CD4-positive, CD25-positive, alpha-beta regulatory T cell (primary cell): ENCODE data around the gene ZAP70. TPM values are rescaled to one million over a fixed set of nuclear protein-coding genes. Genes with fewer than 3 reads are reported as not detected.

Experiments used
- ATAC-seq, 2 donors: fragments of 150-1000 bp; cut with Tn5 transposase; one replicate each; pipeline ENCODE4 v1.10.0; 2021; ENCODE audit warnings: low read depth in 2 of 2, moderate number of reproducible peaks in 2 of 2, moderate library complexity in 1 of 2
- DNase-seq, 3 donors: peaks; one replicate each; pipeline versions ENCODE4 v3.0.0 to v3.0.0-alpha.2; 2012 to 2022; ENCODE audit warnings: mixed read lengths in 1 of 3
- H3K27ac ChIP-seq: one replicate; pipeline ENCODE4 v1.7.0; 2013; ENCODE audit warnings: mild to moderate bottlenecking, low read length; ENCODE audit not compliant: insufficient read depth, poor library complexity, severe bottlenecking
- H3K27me3 ChIP-seq: one replicate; pipeline ENCODE4 v1.7.0; 2013; ENCODE audit warnings: low read length; ENCODE audit not compliant: control insufficient read depth, insufficient read depth
- H3K36me3 ChIP-seq: one replicate; pipeline ENCODE4 v1.7.0; 2013; ENCODE audit warnings: mild to moderate bottlenecking, low read length, moderate library complexity; ENCODE audit not compliant: control insufficient read depth, insufficient read depth
- H3K4me1 ChIP-seq: 2 replicates; pipeline ENCODE4 v1.7.0; 2013; ENCODE audit warnings: mild to moderate bottlenecking, low read length; ENCODE audit not compliant: insufficient read depth, control insufficient read depth, poor library complexity, severe bottlenecking
- H3K4me3 ChIP-seq: one replicate; pipeline ENCODE4 v1.7.0; 2013; ENCODE audit warnings: low read depth, mild to moderate bottlenecking, low read length, moderate library complexity
- H3K9me3 ChIP-seq, 2 experiments: 1 replicate in 1 of 2; 2 replicates in 1 of 2; pipeline ENCODE4 v1.7.0; 2013; ENCODE audit warnings: low read length in 2 of 2, mild to moderate bottlenecking in 1 of 2, moderate library complexity in 1 of 2; ENCODE audit not compliant: control insufficient read depth in 2 of 2
- H3K27ac Mint-ChIP-seq, 3 donors: one replicate each; pipeline ENCODE4 v1.8.0; 2020 to 2022; ENCODE audit warnings: mild to moderate bottlenecking in 3 of 3, mixed read lengths in 3 of 3, moderate library complexity in 2 of 3
- H3K27me3 Mint-ChIP-seq: one replicate; pipeline ENCODE4 v1.8.0; 2022; ENCODE audit warnings: mild to moderate bottlenecking, mixed read lengths
- H3K36me3 Mint-ChIP-seq: one replicate; pipeline ENCODE4 v1.8.0; 2020; ENCODE audit warnings: mixed read lengths
- H3K4me1 Mint-ChIP-seq, 4 donors: one replicate each; pipeline ENCODE4 v1.8.0; 2020 to 2022; ENCODE audit warnings: mixed read lengths in 4 of 4, mild to moderate bottlenecking in 1 of 4
- H3K4me3 Mint-ChIP-seq, 4 donors: one replicate each; pipeline ENCODE4 v1.8.0; 2020 to 2022; ENCODE audit warnings: mild to moderate bottlenecking in 4 of 4, mixed read lengths in 4 of 4, moderate library complexity in 3 of 4
- H3K9me3 Mint-ChIP-seq, 7 donors: one replicate each; pipeline ENCODE4 v1.8.0; 2020 to 2022; ENCODE audit warnings: mixed read lengths in 7 of 7, mild to moderate bottlenecking in 3 of 7, moderate library complexity in 2 of 7
- polyA plus RNA-seq, 4 donors: library from polyadenylated mRNA; unstranded; fragments of 300-500 nt; fragmentation: Illumina TruSeq; gene quantifications; one replicate each; pipeline ENCODE4 v1.2.3, GENCODE V29; 2021
- total RNA-seq: library from RNA; stranded (reverse); gene quantifications from one replicate; pipeline ENCODE4 v1.2.3, GENCODE V29; 2022

Gene ZAP70
- total and polyA plus RNA-seq, 5 donors from 2014 or later: 104 to 431 (median 133) TPM

DNA sequence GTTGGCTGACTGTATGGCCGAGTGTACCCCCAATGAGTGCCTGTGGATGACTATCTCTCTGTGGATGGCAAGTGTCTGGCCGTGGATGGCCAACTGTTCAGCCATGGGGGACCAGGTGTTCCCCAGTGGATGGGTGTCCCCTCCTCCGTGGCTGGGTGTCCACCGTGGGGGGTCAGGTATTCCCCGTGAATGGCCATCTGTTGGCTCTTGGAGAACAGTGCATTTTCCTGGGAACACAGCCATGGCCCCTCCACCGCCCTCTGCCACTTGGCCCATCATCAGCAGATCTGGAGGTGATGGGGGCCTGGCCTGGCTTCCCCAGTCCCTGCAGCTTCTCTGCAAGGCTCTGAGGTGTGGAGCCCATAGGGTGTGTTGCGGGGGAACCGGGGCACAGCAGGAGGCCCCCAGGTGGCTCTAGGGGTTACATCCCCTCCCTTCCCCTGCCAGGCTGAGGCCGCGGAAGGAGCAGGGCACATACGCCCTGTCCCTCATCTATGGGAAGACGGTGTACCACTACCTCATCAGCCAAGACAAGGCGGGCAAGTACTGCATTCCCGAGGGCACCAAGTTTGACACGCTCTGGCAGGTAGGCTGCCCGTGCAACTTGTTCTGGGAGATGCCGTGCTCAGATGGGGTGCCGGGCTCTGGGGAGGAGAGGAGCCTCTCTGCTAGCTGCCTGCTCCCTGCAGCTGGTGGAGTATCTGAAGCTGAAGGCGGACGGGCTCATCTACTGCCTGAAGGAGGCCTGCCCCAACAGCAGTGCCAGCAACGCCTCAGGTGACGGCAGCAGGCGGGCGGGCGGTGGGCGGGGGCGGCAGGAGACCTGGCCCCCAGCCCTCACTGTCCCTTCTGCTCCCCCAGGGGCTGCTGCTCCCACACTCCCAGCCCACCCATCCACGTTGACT is 19.3 kb downstream of the ZAP70 start:
- DNase-seq (no peak), ATAC-seq (no peak)
- no peak overlapping the region for H3K4me3 ChIP-seq
- H3K27ac ChIP-seq: no peak overlapping the region
- peaks cover 0 to 3% of the 10 kb centered on the region in 2 experiments for H3K9me3 ChIP-seq
- peaks cover 89% of the 10 kb centered on the region for H3K36me3 ChIP-seq
- no peaks in the 10 kb centered on the region for H3K27me3 Mint-ChIP-seq
- H3K4me3 Mint-ChIP-seq: no peak overlapping the region
- H3K4me1 Mint-ChIP-seq: peaks cover 0 to 38% (median 25%) of the 10 kb centered on the region in 4 donors
- H3K4me1 ChIP-seq: peaks cover 10% of the 10 kb centered on the region
- no peaks in the 10 kb centered on the region for H3K27me3 ChIP-seq
- peaks cover 0 to 4% (median 2%) of the 10 kb centered on the region in 7 donors for H3K9me3 Mint-ChIP-seq
- H3K27ac Mint-ChIP-seq: peak overlapping the region in 1 of 3 donors; percentile 66
- peaks cover 48% of the 10 kb centered on the region for H3K36me3 Mint-ChIP-seq

GRCh38 chr2:97733341-97734035 is 20.1 kb downstream of the ZAP70 start:
- Mint-ChIP-seq H3K4me1 (peaks cover 0 to 31% (median 19%) of the 10 kb centered on the region in 4 donors), H3K27ac (peak overlapping the region in 1 of 3 donors; percentile 68), H3K36me3 (peaks cover 45% of the 10 kb centered on the region), H3K27me3 (no peaks in the 10 kb centered on the region), H3K4me3 (no peak overlapping the region), H3K9me3 (peaks cover 0 to 2% (median 0%) of the 10 kb centered on the region in 7 donors)
- Histone ChIP-seq H3K9me3 (peaks cover 0 to 3% of the 10 kb centered on the region in 2 experiments), H3K27me3 (no peaks in the 10 kb centered on the region), H3K4me1 (peaks cover 3% of the 10 kb centered on the region), H3K4me3 (no peak overlapping the region), H3K36me3 (peaks cover 89% of the 10 kb centered on the region), H3K27ac (no peak overlapping the region)
- ATAC-seq (no peak), DNase-seq (no peak)

DNA sequence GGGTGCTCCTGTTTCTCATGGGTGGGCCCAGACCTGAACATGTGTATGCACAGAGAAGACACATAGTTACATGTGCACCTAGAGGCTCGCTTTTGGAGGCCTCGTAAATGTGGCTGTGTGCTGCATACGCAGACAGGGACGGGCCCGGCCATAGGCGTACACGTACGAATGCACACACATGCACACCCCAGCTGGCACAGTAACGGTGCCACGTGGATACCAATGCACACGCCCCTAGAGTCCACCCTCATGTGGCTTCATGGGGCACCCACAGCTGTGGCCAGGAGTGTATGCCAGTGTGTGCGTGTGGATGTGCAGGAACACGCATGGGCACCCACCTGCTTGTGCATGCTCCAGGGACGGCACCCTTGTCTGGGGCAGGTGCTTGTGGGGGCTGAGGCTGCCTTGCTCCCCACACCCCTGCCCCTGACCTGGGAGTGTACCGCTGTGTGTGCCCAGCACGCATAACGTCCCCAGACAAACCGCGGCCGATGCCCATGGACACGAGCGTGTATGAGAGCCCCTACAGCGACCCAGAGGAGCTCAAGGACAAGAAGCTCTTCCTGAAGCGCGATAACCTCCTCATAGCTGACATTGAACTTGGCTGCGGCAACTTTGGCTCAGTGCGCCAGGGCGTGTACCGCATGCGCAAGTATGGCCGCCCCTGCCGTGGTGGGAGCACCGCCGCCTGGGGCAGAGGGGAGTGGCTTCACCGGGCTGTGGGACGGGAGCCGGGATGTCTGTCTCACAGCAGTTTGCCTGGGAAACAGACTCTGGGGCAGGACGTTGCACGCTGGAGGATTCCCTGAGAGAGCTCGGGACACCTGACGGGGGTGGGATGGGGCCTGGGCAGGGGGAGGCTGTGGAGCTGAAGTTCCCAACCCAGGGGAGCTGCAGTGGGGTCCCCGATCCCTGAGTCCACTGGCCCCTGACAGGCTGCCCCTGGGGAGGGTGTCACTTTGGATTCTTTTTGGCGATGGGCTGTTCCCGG is 21.0 kb downstream of the ZAP70 start:
- no peak overlapping the region for H3K27ac ChIP-seq
- Mint-ChIP-seq H3K9me3 (peaks cover 0 to 2% (median 0%) of the 10 kb centered on the region in 7 donors), H3K27me3 (no peaks in the 10 kb centered on the region), H3K27ac (peak overlapping the region in 1 of 3 donors; percentile 68), H3K36me3 (peaks cover 43% of the 10 kb centered on the region), H3K4me1 (peaks cover 0 to 28% (median 19%) of the 10 kb centered on the region in 4 donors), H3K4me3 (no peak overlapping the region)
- peaks cover 87% of the 10 kb centered on the region for H3K36me3 ChIP-seq
- peaks cover 3% of the 10 kb centered on the region for H3K4me1 ChIP-seq
- H3K4me3 ChIP-seq: no peak overlapping the region
- DNase-seq (no peak), ATAC-seq (no peak)
- no peaks in the 10 kb centered on the region for H3K27me3 ChIP-seq
- H3K9me3 ChIP-seq: peaks cover 0 to 3% of the 10 kb centered on the region in 2 experiments

GRCh38 chr2:97735161-97735561 is 21.8 kb downstream of the ZAP70 start:
- Mint-ChIP-seq H3K27ac (no peak overlapping the region), H3K27me3 (no peaks in the 10 kb centered on the region), H3K36me3 (peaks cover 38% of the 10 kb centered on the region), H3K9me3 (peaks cover 0 to 1% (median 0%) of the 10 kb centered on the region in 7 donors), H3K4me3 (no peak overlapping the region), H3K4me1 (peaks cover under 1 to 26% (median 19%) of the 10 kb centered on the region in 4 donors)
- Histone ChIP-seq H3K27me3 (no peaks in the 10 kb centered on the region), H3K4me3 (no peak overlapping the region), H3K27ac (no peak overlapping the region), H3K9me3 (peaks cover 0 to under 1% of the 10 kb centered on the region in 2 experiments), H3K4me1 (peaks cover 3% of the 10 kb centered on the region), H3K36me3 (peaks cover 79% of the 10 kb centered on the region)
- DNase-seq: no peak
- no peak for ATAC-seq

DNA sequence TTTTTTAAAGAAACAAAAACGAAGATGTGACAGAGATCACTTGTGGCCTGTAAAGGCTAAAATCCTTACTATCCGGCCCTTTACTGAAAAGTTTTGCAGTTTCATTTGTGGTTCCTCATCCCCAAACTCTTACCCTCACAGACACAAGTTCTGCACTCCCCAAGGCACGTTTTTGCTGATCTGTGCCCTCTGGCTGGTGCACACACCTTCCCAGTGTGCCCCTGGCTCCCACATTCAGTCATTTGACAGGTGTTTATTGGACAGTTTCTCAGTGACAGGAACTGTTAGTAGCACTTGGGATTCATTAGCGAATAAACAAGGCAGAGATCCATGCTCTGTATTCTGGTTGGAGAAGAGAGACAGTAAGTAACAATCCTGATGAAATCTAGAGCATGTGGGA is 22.8 kb downstream of the ZAP70 start:
- peaks cover 7 to 30% (median 24%) of the 10 kb centered on the region in 4 donors for H3K4me1 Mint-ChIP-seq
- Histone ChIP-seq H3K27me3 (no peaks in the 10 kb centered on the region), H3K9me3 (no peaks in the 10 kb centered on the region), H3K27ac (no peak overlapping the region), H3K36me3 (peaks cover 72% of the 10 kb centered on the region), H3K4me3 (no peak overlapping the region), H3K4me1 (peaks cover 4% of the 10 kb centered on the region)
- DNase-seq: no peak
- H3K4me3 Mint-ChIP-seq: no peak overlapping the region
- no peak for ATAC-seq
- peak overlapping the region in 2 of 3 donors; percentile 27 to 88 for H3K27ac Mint-ChIP-seq
- peaks cover 43% of the 10 kb centered on the region for H3K36me3 Mint-ChIP-seq
- no peaks in the 10 kb centered on the region for H3K9me3 Mint-ChIP-seq
- H3K27me3 Mint-ChIP-seq: no peaks in the 10 kb centered on the region

DNA sequence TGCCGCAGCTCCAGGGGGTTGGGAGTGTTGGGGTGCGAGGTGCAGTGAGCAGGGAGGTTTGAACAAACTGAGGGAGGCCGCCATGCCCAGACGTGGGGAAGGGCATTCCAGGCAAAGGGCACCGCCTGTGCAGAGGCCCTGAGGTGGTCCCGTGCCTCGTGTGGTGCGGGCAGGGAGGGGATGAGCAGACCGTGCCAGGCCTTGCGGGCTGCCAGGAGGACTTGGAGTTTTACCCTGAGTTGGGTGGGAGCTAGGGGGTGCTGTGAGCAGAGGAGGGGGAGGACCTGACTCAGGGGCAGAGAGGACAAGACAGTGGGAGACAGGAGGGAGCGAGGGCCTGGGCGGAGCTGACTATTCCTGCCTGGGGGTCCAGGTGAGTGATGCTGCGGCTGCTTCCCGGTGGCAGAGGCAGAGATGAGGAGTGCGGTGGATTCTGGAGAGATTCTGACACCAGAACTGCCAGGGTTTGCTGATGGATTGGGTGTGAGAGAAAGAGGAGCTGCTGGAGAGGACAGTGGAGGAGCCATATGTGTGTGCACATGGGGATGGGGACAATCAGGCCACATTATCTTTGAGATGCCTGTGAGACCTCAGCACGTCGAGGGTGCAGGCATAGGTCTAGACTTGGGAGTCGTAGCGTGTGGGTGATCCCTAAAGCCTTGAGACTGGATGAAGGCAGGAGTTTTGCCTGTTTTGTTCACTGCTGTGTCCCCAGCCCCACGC is 23.4 kb downstream of the ZAP70 start:
- Mint-ChIP-seq H3K27ac (peak overlapping the region in 2 of 3 donors; percentile 27 to 88), H3K4me3 (peak overlapping the region in 1 of 4 donors; percentile 54), H3K4me1 (peaks cover 9 to 31% (median 22%) of the 10 kb centered on the region in 4 donors), H3K9me3 (no peaks in the 10 kb centered on the region), H3K27me3 (no peaks in the 10 kb centered on the region), H3K36me3 (peaks cover 38% of the 10 kb centered on the region)
- Histone ChIP-seq H3K4me3 (no peak overlapping the region), H3K36me3 (peaks cover 66% of the 10 kb centered on the region), H3K27ac (no peak overlapping the region), H3K9me3 (no peaks in the 10 kb centered on the region), H3K4me1 (peaks cover 9% of the 10 kb centered on the region), H3K27me3 (no peaks in the 10 kb centered on the region)
- DNase-seq: no peak
- ATAC-seq: no peak
